ENCODE data around the gene ATP1A1.

Gene ATP1A1

DNA sequence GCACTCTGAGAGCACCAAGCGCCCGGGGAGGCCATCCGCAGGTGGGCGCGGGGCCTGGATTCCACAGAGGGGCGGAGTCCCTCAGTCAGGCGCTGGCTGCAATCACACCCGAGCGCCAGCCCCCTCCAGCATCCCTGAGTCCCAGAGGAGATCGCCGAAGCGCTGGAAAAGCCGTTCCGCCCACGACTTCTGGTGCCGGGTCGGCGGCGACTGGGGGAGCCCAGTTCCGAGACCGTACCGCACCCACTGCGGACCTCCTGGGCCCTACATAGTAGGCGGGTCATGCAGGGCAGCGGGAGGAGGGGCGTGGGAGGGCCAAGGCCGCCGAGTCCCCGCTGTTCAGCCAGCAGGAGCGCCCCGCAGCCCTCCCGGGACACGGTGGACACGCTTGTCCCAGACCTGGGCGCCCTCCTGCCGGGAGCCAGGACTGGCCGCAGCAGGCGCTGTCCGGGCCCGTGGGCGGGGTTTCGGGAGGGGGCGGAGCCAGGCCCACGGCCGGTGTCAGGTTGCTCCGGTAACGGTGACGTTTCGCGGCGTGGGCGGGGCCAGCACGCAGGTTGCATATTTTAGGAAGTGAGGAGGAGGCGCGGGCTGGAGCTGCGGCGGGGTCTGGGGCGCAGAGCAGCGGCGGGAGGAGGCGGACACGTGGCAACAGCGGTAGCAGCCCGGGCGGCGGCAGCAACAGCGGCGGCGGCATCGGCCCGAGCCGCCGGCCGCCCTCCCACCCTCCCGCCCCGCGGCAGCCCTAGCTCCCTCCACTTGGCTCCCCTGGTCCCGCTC, at the start of gene ATP1A1:
Gene ATP1A1, plus strand, starts transcription at position 594 of the 780 bp plus-strand sequence. CDS start 268 bp downstream, outside the sequence.
- DNase-seq (ENCODE audit: low read depth), result peak; percentile 91

GRCh38 chr1:116323491-116323890, 49.6 kb upstream of the ATP1A1 start:
- DNase-seq (ENCODE audit: low read depth), result no peak

- no peak for DNase-seq (ENCODE audit: low read depth)
These were observed 48.6 kb upstream of the ATP1A1 start for GRCh38 chr1:116324411-116324810.

GRCh38 chr1:116325104-116325503, 47.9 kb upstream of the ATP1A1 start:
- DNase-seq (ENCODE audit: low read depth), result no peak

GRCh38 chr1:116325922-116326321, 47.1 kb upstream of the ATP1A1 start:
- DNase-seq (ENCODE audit: low read depth), result no peak

DNA sequence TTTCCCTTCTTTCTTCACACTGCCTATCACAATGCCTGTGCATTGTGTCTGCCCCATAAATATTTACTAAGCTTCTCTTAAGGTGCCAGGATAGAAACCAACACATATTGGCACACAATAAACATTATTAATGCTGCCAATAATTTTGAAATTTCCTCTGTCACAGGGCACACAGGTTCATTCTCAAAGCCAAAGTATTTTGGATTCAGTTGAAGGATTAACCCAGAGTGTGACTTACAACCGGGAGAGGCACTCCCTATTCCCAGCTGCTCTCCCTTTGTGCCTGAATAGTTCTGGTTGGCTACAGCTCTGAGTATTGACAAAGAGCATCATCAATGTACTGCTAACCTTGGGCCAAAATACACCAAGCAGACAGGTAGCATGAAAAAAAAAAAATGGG, 46.6 kb upstream of the ATP1A1 start:
- no peak for DNase-seq (ENCODE audit: low read depth)

- no peak for DNase-seq (ENCODE audit: low read depth)
These were observed 44.4 kb upstream of the ATP1A1 start for GRCh38 chr1:116328671-116329070.

- DNase-seq (ENCODE audit: low read depth), result no peak
These were observed 43.3 kb upstream of the ATP1A1 start for GRCh38 chr1:116329524-116330341.

DNA sequence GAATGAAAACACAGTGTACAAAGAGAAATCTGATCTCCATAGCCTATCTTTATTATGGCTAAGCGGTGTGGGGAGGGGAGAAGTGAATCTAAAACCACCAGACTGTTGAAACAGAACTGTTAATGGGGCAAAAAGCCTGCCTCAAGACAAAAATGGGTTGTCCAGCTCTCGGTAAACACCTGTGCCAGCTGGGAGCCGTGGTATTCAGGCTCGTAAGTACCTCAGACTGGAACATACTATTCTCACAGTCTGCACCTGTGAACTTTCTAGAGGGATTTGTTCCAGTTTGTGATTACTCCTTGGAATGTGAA, 42.7 kb upstream of the ATP1A1 start:
- no peak for DNase-seq (ENCODE audit: low read depth)

- no peak for DNase-seq (ENCODE audit: low read depth)
These were observed 42.2 kb upstream of the ATP1A1 start for GRCh38 chr1:116330846-116331245.

DNA sequence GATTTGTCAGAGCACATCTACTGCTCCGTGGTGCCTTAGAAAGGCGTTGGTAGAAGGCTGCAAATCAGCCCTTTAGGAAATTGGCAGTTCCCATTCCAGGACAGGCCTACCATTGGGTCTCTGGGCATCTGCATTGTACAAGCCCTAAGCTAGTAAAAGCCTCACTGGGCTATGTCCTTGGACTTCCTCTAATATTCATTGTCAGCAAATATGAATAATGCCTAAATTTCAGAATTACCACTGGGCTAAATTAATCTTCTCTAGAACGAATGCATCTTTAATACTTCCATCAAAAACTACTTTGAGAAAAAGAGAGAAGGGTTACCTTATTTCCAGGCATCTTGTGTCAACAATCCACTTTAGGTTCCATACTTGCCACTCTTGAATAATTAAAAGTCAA, 41.5 kb upstream of the ATP1A1 start:
- DNase-seq (ENCODE audit: low read depth), result no peak

- no peak for DNase-seq (ENCODE audit: low read depth)
These were observed 40.6 kb upstream of the ATP1A1 start for GRCh38 chr1:116332451-116332850.

- DNase-seq (ENCODE audit: low read depth), result no peak
These were observed 39.7 kb upstream of the ATP1A1 start for GRCh38 chr1:116333171-116334014.

- DNase-seq (ENCODE audit: low read depth), result peak; percentile 56
These were observed 39.0 kb upstream of the ATP1A1 start for GRCh38 chr1:116334015-116334547.

DNA sequence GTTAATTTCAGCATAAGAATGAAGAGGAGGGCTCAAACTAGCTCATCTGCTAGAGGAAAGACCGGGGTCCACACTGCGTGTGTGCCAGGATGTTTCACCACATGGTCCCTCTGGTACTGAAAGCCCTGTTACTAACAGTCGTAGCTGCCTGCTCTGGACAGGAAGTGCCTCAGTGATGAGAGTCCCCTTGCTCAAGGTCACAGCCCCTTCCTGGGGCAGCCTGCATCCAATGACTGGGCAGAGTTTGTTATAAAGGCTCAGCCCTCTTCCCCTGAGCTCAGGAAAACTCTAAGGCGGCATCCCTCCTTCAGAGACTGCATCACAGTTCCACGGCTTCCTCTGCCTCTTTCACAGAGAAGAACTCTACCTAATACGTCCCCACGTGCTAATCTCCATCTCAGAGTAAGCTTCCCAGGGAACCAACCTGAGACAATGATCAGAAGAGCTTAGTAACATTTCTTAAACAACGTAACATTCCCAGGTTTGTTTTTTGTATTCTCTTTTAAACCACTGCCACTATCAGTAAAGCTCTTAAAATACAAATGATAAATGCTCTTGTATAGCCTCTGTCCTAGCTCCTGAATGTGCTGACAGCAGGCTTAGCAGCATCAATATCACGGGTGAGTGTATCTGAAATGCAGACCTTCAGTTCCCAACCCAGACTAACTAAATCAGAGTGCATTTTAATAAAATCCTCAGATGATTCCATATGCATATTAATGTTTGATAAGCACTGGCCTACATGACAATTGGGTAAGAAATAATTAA, 38.0 kb upstream of the ATP1A1 start:
- peak; percentile 36 for DNase-seq (ENCODE audit: low read depth)

- DNase-seq (ENCODE audit: low read depth), result no peak
These were observed 37.0 kb upstream of the ATP1A1 start for GRCh38 chr1:116335850-116336624.

- no peak for DNase-seq (ENCODE audit: low read depth)
These were observed 35.6 kb upstream of the ATP1A1 start for GRCh38 chr1:116337398-116337797.

GRCh38 chr1:116338400-116338799, 34.6 kb upstream of the ATP1A1 start:
- DNase-seq (ENCODE audit: low read depth), result no peak

GRCh38 chr1:116340506-116341231, 32.4 kb upstream of the ATP1A1 start:
- peak; percentile 29 for DNase-seq (ENCODE audit: low read depth)

- DNase-seq (ENCODE audit: low read depth), result no peak
These were observed 30.0 kb upstream of the ATP1A1 start for GRCh38 chr1:116343019-116343418.

Measured in ELR (cell line).